GM12878 (cell line): Measurements from ENCODE around the gene COL4A1. TPM values are rescaled to one million over a fixed set of nuclear protein-coding genes. Genes with fewer than 3 reads are reported as not detected.

Experiments used
- ATAC-seq: fragments of 200-7000 bp; cut with Tn5 transposase; 3 replicates; pipeline ENCODE4 v1.9.1; 2020; ENCODE audit warnings: mild to moderate bottlenecking, moderate library complexity
- BruUV-seq: library from RNA; stranded (reverse); fragments of 400-500 nt; replicated peaks from 2 replicates; lab custom pipeline; 2021; lab: Mats Ljungman, UMichigan
- CTCF ChIA-PET: fragments of 300-600 bp; sonication (Branson Sonifier 250); formaldehyde crosslinking; extraction: SDS; loops from one replicate; lab custom pipeline; 2021; ENCODE audit warnings: inconsistent platforms; lab: Yijun Ruan, JAX
- POLR2A ChIA-PET: fragments of 350-600 bp; formaldehyde crosslinking; extraction: SDS; loops from one replicate; lab custom pipeline; 2021; ENCODE audit warnings: inconsistent platforms; lab: Charles Lee
- RAD21 ChIA-PET: fragments of 300-600 bp; sonication (Branson Sonifier 250); formaldehyde crosslinking; loops from one replicate; lab custom pipeline; 2023; ENCODE audit warnings: antibody characterized with exemption; ENCODE audit not compliant: unreplicated experiment; lab: Charles Lee
- SMC1A ChIA-PET: fragments of 300-600 bp; sonication (Branson Sonifier 250); formaldehyde crosslinking; loops from one replicate; lab custom pipeline; 2023; ENCODE audit not compliant: unreplicated experiment, uncharacterized antibody; lab: Charles Lee
- DNase-seq: peaks from one replicate; pipeline ENCODE4 v3.0.0-alpha.2; 2011; ENCODE audit warnings: low read depth, low spot score
- FAIRE-seq: peaks from 3 replicates; lab custom pipeline; 2011; peaks lifted over from hg19 to GRCh38; lab: Jason Lieb, UNC
- H2AFZ ChIP-seq: 2 replicates; pipeline ENCODE4 v1.6.0; 2011; ENCODE audit warnings: low read depth, low read length, control low read depth; ENCODE audit not compliant: control insufficient read depth
- H3K27ac ChIP-seq: 2 replicates; pipeline ENCODE4 v1.5.1; 2011; ENCODE audit warnings: control low read depth; ENCODE audit not compliant: control insufficient read depth, insufficient read depth
- H3K27me3 ChIP-seq, 2 experiments: replicated peaks in 1 of 2; 2 replicates each; pipeline versions ENCODE4 v1.6.0 to v1.6.1; 2011; ENCODE audit warnings: low read length in 1 of 2; ENCODE audit not compliant: control insufficient read depth in 2 of 2, insufficient read depth in 2 of 2
- H3K36me3 ChIP-seq, 2 experiments: 2 replicates each; pipeline ENCODE4 v1.5.1; 2011; ENCODE audit warnings: low read length in 1 of 2; ENCODE audit not compliant: control insufficient read depth in 2 of 2, insufficient read depth in 2 of 2
- H3K4me1 ChIP-seq: 2 replicates; pipeline ENCODE4 v1.6.1; 2011; ENCODE audit warnings: mild to moderate bottlenecking, low read length, moderate library complexity, mixed read lengths; ENCODE audit not compliant: control insufficient read depth, insufficient read depth
- H3K4me2 ChIP-seq: 2 replicates; pipeline ENCODE4 v1.6.0; 2011; ENCODE audit warnings: control low read depth; ENCODE audit not compliant: control insufficient read depth, insufficient read depth
- H3K4me3 ChIP-seq: fragments of 200-600 bp; sonication (generic); 2 replicates; pipeline ENCODE4 v1.5.1; 2016
- H3K79me2 ChIP-seq: 2 replicates; pipeline ENCODE4 v1.6.0; 2011; ENCODE audit warnings: low read length; ENCODE audit not compliant: control insufficient read depth, insufficient read depth
- H3K9ac ChIP-seq: 2 replicates; pipeline ENCODE4 v1.8.0; 2011; ENCODE audit warnings: low read length, control low read depth, mixed read lengths; ENCODE audit not compliant: control insufficient read depth, insufficient read depth
- H3K9me3 ChIP-seq: replicated peaks from 3 replicates; pipeline ENCODE4 v1.5.1; 2011; ENCODE audit warnings: mild to moderate bottlenecking, low read length; ENCODE audit not compliant: control insufficient read depth, insufficient read depth
- H4K20me1 ChIP-seq: 2 replicates; pipeline ENCODE4 v1.6.0; 2011; ENCODE audit not compliant: control insufficient read depth, insufficient read depth
- ASH2L ChIP-seq: fragments of 300-600, 200-600 bp; sonication (generic); IDR thresholded peaks from 2 replicates; pipeline ENCODE4 v1.6.1; 2017; ENCODE audit warnings: low read depth, mild to moderate bottlenecking, borderline replicate concordance
- HDAC6 ChIP-seq: fragments of 200-600 bp; sonication (generic); IDR thresholded peaks from one replicate; pipeline ENCODE4 v1.8.0; 2017; ENCODE audit warnings: antibody characterized with exemption; ENCODE audit not compliant: unreplicated experiment
- MTA2 ChIP-seq: fragments of 450-650 bp; IDR thresholded peaks from 2 replicates; pipeline ENCODE4 v1.6.1; 2016; ENCODE audit warnings: low read depth, mild to moderate bottlenecking, moderate library complexity
- WGBS: methylation state at CpG from one replicate; pipeline ENCODE4 v1.1.6; 2016; ENCODE audit warnings: low lambda C conversion rate; ENCODE audit not compliant: insufficient replicate concordance, insufficient coverage; ENCODE audit errors: missing lambda C conversion rate; 5-methylcytosine and 5-hydroxymethylcytosine counted together
- in situ Hi-C: fragments of 300-500 bp; cut with MboI; formaldehyde crosslinking; loops from 9 replicates; pipeline ENCODE4 v1.14.3; 2018; ENCODE audit warnings: mixed read lengths
- intact Hi-C: fragments of 100-400 bp; cut with micrococcal nuclease; formaldehyde crosslinking; loops from one replicate; pipeline ENCODE4 v1.14.2; 2022; ENCODE audit not compliant: unreplicated experiment
- polyA plus RNA-seq, 11 experiments: library from polyadenylated mRNA; depleted of rRNA in 4 of 11; unstranded in 6 of 11; stranded (reverse) in 5 of 11; fragments of >200 nt; fragmentation: Nextera tagmentation in 4 of 11; fragmentation: Illumina TruSeq in 1 of 11; extraction: Ambion mirVana in 4 of 11; extraction: Trizol in 1 of 11; gene quantifications; 1 replicate in 1 of 11; 2 replicates in 10 of 11; pipeline versions ENCODE4 v1.2.1 to v1.2.3, GENCODE V29; 2011 to 2016; ENCODE audit warnings: inconsistent platforms in 2 of 11, missing spikeins in 2 of 11, low read depth in 1 of 11
- total RNA-seq, 4 experiments: library from RNA; depleted of rRNA in 3 of 4; stranded (reverse); fragments of >200 nt in 3 of 4; fragmentation: Illumina TruSeq in 1 of 4; extraction: Trizol in 1 of 4; gene quantifications; 2 replicates each; pipeline versions ENCODE4 v1.2.1 to v1.2.3, GENCODE V29; 2013 to 2021

COL4A1 gene
- total and polyA plus RNA-seq, 10 of the 15 experiments (the other 5 are each of a cell fraction or from before 2014, with no cell fraction given): 0.07 to 0.31 (median 0.13) TPM; not detected in 6

DNA sequence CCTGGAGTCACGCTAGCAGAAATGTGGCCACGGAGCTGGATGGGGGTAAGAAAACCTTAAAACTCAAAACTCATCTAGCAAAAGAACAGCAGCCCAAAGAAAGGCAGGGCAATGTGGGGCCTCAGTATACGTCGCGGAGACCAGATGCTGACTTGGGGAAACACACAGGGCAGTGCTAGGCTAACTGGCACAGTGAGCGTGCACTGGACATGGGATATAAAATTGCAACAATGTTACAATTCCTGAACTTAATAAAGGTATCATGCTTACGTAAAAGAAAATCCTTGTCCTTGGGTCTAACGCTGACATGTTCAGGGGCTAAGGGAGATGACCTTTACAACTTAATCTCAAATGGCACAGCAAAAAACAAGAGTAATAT lies 40.5 kb downstream of the COL4A1 start:
- WGBS: 79% methylated on average over 8 of the region's 8 CpGs
- CTCF ChIA-PET: interaction anchor here (0.7 kb wide), 1 partner anchor 38 kb away, joined by 3 read pairs; no protein-coding TSS in a partner anchor

DNA sequence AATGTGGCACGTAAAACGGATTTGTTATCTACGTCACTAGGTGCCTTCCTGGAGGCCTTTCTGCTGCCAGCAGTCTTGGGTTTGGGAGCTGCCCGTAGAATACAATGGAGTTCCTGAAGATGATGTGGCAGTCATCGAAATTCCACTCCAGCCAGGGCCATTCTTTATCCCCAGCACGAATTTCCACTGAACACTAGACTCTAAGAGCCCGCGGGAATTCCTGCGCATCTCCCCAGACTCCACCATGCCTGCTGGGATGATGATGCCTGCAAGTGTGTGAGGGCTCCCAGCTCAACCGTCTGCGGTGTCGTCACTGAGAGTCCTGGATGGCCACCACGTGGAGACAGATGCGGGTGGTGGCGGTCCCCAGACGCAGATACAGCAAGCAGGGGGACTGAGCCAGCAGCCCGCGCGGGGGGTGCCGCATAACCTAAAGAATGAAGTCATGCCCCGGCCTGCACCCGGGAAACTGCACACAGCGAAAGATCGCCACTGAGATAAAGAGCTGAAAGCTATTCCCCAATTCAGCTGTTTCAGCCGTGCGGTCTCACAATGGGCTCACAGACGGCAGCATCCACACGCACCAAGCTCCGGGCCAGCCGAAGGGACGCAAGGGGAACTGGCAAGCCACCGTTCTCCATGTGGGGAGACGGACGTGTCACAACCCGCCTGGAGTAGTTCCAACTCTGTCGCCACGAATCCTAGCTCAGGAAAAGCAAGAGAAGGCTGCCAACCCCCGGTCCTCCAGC lies 41.1 kb downstream of the COL4A1 start:
- RAD21 ChIA-PET: no interaction called here
- no peaks in the 10 kb centered on the region for H3K9me3 ChIP-seq
- H3K27me3 ChIP-seq: peaks cover 2 to 3% of the 10 kb centered on the region in 2 experiments; a peak in 2 of 4 replicates
- H4K20me1 ChIP-seq: no peaks in the 10 kb centered on the region
- in situ Hi-C loops: no loop called here
- no TSS peak for BruUV-seq
- no peak overlapping the region for H3K4me3 ChIP-seq
- H3K27ac ChIP-seq: no peak overlapping the region
- TF ChIP-seq ASH2L: no peak
- no peak overlapping the region for H3K9ac ChIP-seq
- CTCF ChIA-PET: interaction anchor here (0.7 kb wide), 1 partner anchor 38 kb away, joined by 3 read pairs; no protein-coding TSS in a partner anchor
- H3K4me2 ChIP-seq: no peak overlapping the region
- FAIRE-seq (no peak), DNase-seq (no peak), ATAC-seq (no peak)
- intact Hi-C loops: no loop called here
- H3K36me3 ChIP-seq: no peaks in the 10 kb centered on the region
- 58% methylated on average over 37 of the region's 38 CpGs for WGBS
- no peaks in the 10 kb centered on the region for H3K4me1 ChIP-seq
- no peaks in the 10 kb centered on the region for H3K79me2 ChIP-seq
- SMC1A ChIA-PET: no interaction called here
- no peak overlapping the region for H2AFZ ChIP-seq
- POLR2A ChIA-PET: no interaction called here

More for the DNA sequence above, 40.5 kb downstream of the COL4A1 start:
- H3K9ac ChIP-seq: no peak overlapping the region
- SMC1A ChIA-PET: no interaction called here
- no peaks in the 10 kb centered on the region for H3K4me1 ChIP-seq
- H3K27me3 ChIP-seq: peaks cover 2 to 3% of the 10 kb centered on the region in 2 experiments; a peak in 2 of 4 replicates
- no peaks in the 10 kb centered on the region for H3K36me3 ChIP-seq
- ATAC-seq (no peak), DNase-seq (no peak), FAIRE-seq (no peak)
- RAD21 ChIA-PET: no interaction called here
- no peaks in the 10 kb centered on the region for H3K79me2 ChIP-seq
- POLR2A ChIA-PET: no interaction called here
- BruUV-seq: no TSS peak
- intact Hi-C loops (no loop called here), in situ Hi-C loops (no loop called here)
- H3K4me3 ChIP-seq: no peak overlapping the region
- no peak overlapping the region for H3K27ac ChIP-seq
- no peak overlapping the region for H2AFZ ChIP-seq
- no peaks in the 10 kb centered on the region for H3K9me3 ChIP-seq
- H3K4me2 ChIP-seq: no peak overlapping the region
- no peak for TF ChIP-seq HDAC6
- TF ChIP-seq MTA2: no peak
- no peaks in the 10 kb centered on the region for H4K20me1 ChIP-seq
